NCI-H69 (cell line): ENCODE results near the gene LIPG.

Source experiments
- DNase-seq: peaks from one replicate; lab custom pipeline; 2025; lab: John Stamatoyannopoulos, UW

LIPG gene

GRCh38 chr18:49638891-49639557, 77.2 kb downstream of the LIPG start:
- DNase-seq, result no peak

GRCh38 chr18:49639643-49640391, 78.0 kb downstream of the LIPG start:
- no peak for DNase-seq

GRCh38 chr18:49640741-49641140, 78.9 kb downstream of the LIPG start:
- no peak for DNase-seq

- DNase-seq, result no peak
These were observed 83.3 kb downstream of the LIPG start for GRCh38 chr18:49645196-49645595.

DNA sequence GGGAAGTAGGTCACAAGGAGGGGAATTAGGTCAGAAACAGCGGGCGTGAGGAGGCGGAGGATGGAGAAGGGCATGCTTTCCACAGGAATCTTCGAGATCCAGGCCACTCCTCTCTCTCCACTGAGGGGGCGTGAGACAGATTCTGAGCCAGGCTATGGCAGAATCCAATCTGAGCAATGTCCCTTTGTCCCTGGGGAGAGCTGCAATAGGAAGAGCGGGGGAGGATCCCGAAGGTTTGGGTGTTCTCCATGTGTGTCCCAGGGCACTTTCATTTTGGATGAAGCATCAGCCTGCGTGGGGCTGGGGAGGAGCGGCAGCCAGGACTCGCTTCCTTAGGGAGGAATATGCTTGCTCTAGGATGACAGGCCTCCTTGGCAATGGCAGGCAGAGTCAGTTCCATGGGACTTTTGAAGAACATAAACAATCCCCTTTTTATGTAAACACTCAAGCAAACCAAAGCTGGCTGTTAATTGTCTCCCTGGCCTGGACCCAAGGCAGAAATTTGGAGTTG, 84.0 kb downstream of the LIPG start:
- peak; percentile 50 for DNase-seq

DNA sequence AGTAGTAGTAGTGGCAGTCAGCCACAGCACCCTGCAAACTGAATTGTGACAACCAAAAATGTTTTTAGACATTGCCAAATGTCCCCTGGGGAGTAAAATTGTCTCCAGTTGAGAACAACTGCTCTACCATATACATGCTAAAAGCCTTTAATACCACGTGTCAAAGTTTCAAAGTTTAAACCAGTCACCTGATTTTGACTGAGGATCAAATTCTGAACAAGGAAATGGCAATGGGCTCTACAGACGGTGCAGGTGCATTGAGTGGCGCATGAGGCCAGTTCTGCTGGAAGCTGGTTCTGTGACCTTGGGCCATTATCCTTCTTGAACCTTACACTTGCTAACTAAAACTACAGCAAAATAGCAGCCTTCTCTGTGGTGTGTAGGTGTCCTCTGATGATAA, 85.0 kb downstream of the LIPG start:
- peak; percentile 52 for DNase-seq

DNA sequence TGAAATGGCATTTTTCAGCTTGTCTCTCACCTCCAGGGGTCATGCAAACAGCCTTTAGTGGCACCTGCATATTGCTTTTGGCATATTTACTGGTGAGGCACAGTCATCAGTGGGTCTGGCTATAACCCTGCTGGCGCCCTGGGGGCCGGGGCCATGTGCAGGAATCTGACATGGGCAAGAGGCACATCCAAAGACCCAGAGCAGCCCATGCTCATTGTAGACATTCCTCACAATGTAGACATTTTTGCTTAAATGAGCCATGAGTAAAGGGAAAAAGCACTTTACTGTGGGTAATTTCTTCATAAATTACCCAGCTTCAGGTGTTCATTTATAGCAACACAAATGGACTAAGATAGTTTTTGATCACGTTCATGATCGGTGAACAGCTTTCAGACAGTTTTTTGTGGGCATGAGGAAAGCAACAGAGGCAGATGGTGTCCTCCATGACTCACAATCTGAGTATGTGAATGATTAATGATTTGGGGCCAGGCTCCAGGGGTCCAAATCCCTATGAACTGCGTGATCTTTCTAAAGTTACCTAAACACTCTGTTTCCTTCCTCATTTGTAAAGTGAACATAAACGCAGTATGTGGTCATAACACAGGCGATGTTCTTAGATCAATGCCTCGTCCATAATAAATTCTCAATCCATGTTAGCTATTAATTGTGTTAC, 85.8 kb downstream of the LIPG start:
- DNase-seq, result no peak

- DNase-seq, result no peak
These were observed 86.5 kb downstream of the LIPG start for GRCh38 chr18:49648326-49648725.
